ENCODE data around the gene SCAMP3.

DNA sequence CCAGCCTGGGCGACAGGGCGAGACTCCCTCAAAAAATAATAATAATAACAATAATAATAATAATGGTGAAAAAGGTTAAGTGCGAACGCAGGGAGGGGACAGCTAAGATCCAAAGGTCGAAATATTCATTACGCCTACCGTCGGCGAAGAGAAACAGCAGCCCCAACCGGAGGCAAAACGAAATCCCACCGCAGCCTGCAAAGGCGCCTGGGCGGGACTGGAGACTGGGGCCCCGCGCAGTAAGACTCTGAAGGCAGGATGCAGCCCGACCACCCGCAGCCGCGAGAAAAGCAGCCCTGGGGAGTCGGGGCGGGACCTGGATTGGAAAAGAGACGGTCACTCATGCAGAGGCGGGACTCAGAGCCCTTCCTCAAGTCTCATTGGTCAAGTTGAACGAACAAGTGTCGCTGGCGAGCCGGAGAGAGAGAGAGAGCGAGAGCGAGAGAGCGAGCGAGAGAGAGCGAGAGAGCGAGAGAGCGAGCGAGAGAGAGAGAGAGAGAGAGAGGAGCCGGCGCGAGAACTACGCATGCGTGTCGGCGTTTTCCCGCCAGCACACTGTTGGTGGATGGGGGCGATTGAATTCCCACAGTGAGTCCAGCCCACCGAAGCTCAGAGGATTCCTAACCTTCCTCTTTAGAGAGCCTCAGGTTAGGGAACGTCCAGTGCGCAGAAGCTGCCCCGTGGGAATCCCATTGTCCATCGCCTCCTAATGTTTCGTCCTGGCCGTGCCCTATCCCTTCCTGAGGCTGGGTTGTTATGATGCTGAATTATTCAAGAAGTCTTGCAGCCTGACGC is 17.6 kb downstream of the SCAMP3 start:
- peak in 4 of 5 experiments; percentile 95 to 100 (median 99) for TF ChIP-seq CTCF (IDR thresholded peaks at IDR 0.05)
- TF ChIP-seq POLR2A (IDR thresholded peaks at IDR 0.05) = peak; percentile 84 to 89
- TF ChIP-seq EP300 (IDR thresholded peaks at IDR 0.05) = peak; percentile 75 to 99

All from tibial nerve (tissue), 4 donors.